IMR-90 (cell line): Measurements from ENCODE around the gene RABL2A. TPM values are rescaled to one million over a fixed set of nuclear protein-coding genes. Genes with fewer than 3 reads are reported as not detected.
"Not testable (repeated sequence)": the region's sequence is repeated elsewhere in the genome, so short reads cannot be mapped to it uniquely, and the experiment has no call there.

ENCODE experiments used
- ATAC-seq: fragments of 200-7000 bp; cut with Tn5 transposase; 2 replicates; pipeline ENCODE4 v1.9.1; 2020; ENCODE audit warnings: low read depth, mild to moderate bottlenecking, moderate library complexity
- BruUV-seq: library from RNA; stranded (reverse); fragments of 400-500 nt; replicated peaks from 2 replicates; lab custom pipeline; 2021; lab: Mats Ljungman, UMichigan
- CTCF ChIA-PET: fragments of 300-600 bp; formaldehyde crosslinking; extraction: SDS; loops from one replicate; lab custom pipeline; 2021; ENCODE audit warnings: antibody characterized with exemption; lab: Yijun Ruan, JAX
- POLR2A ChIA-PET: fragments of 300-600 bp; sonication (Branson Sonifier 250); formaldehyde crosslinking; loops from one replicate; lab custom pipeline; 2022; ENCODE audit warnings: antibody characterized with exemption; ENCODE audit not compliant: unreplicated experiment; lab: Charles Lee
- DNase-seq: peaks from one replicate; pipeline ENCODE4 v3.0.0; 2013
- H2AFZ ChIP-seq: replicated peaks from 2 replicates; pipeline ENCODE3; 2013; ENCODE audit warnings: low read length, mild to moderate bottlenecking; ENCODE audit not compliant: poor library complexity
- H2AK5ac ChIP-seq: 2 replicates; pipeline ENCODE4 v1.6.1; 2013; ENCODE audit warnings: low read depth, low read length, inconsistent platforms
- H2AK9ac ChIP-seq: replicated peaks from 2 replicates; pipeline ENCODE3; 2013; ENCODE audit warnings: mild to moderate bottlenecking, low read depth, low read length, moderate library complexity; ENCODE audit not compliant: poor library complexity
- H2BK120ac ChIP-seq: 2 replicates; pipeline ENCODE4 v1.6.1; 2013; ENCODE audit warnings: low read depth, low read length, inconsistent platforms
- H2BK15ac ChIP-seq: 3 replicates; pipeline ENCODE4 v1.6.1; 2013; ENCODE audit warnings: low read depth, low read length, inconsistent platforms
- H2BK20ac ChIP-seq: 2 replicates; pipeline ENCODE4 v1.6.1; 2013; ENCODE audit warnings: low read depth, mild to moderate bottlenecking, inconsistent platforms, low read length, moderate library complexity
- H2BK5ac ChIP-seq: 2 replicates; pipeline ENCODE4 v1.6.1; 2013; ENCODE audit warnings: mild to moderate bottlenecking, low read depth, low read length, inconsistent platforms; ENCODE audit not compliant: poor library complexity, severe bottlenecking
- H3K14ac ChIP-seq: replicated peaks from 2 replicates; pipeline ENCODE4 v1.6.1; 2013; ENCODE audit warnings: low read depth, low read length, inconsistent platforms
- H3K18ac ChIP-seq: 2 replicates; pipeline ENCODE4 v1.6.1; 2013; ENCODE audit warnings: low read depth, low read length, control low read depth
- H3K23ac ChIP-seq: 2 replicates; pipeline ENCODE4 v1.6.1; 2013; ENCODE audit warnings: low read depth, low read length, inconsistent platforms
- H3K27ac ChIP-seq: 2 replicates; pipeline ENCODE4 v1.5.1; 2013; ENCODE audit warnings: mild to moderate bottlenecking, control low read depth, low read length; ENCODE audit not compliant: insufficient read depth
- H3K27me3 ChIP-seq: 2 replicates; pipeline ENCODE4 v1.6.1; 2013; ENCODE audit warnings: low read length; ENCODE audit not compliant: control insufficient read depth, insufficient read depth
- H3K36me3 ChIP-seq: 2 replicates; pipeline ENCODE4 v1.6.1; 2013; ENCODE audit warnings: low read length, mixed read lengths; ENCODE audit not compliant: control insufficient read depth, insufficient read depth
- H3K4ac ChIP-seq: 2 replicates; pipeline ENCODE4 v1.6.1; 2013; ENCODE audit warnings: low read depth, low read length, inconsistent platforms
- H3K4me1 ChIP-seq: 2 replicates; pipeline ENCODE4 v1.6.1; 2013; ENCODE audit warnings: low read length, mixed read lengths; ENCODE audit not compliant: control insufficient read depth, insufficient read depth
- H3K4me2 ChIP-seq: 2 replicates; pipeline ENCODE4 v1.6.1; 2013; ENCODE audit warnings: low read depth, mild to moderate bottlenecking, control low read depth, low read length, moderate library complexity
- H3K4me3 ChIP-seq: 2 replicates; pipeline ENCODE4 v1.5.1; 2013; ENCODE audit warnings: low read depth, mild to moderate bottlenecking, control low read depth, low read length, moderate library complexity; ENCODE audit not compliant: insufficient read depth
- H3K56ac ChIP-seq: 2 replicates; pipeline ENCODE4 v1.6.1; 2013; ENCODE audit warnings: low read length, inconsistent platforms; ENCODE audit not compliant: insufficient read depth; ENCODE audit errors: extremely low read depth
- H3K79me1 ChIP-seq, 2 experiments: 2 replicates each; pipeline ENCODE4 v1.6.1; 2013; ENCODE audit warnings: low read length in 2 of 2, inconsistent platforms in 1 of 2, low read depth in 1 of 2
- H3K9ac ChIP-seq: 2 replicates; pipeline ENCODE4 v1.6.1; 2013; ENCODE audit warnings: low read depth, low read length, control low read depth
- H3K9me1 ChIP-seq: 2 replicates; pipeline ENCODE4 v1.6.1; 2013; ENCODE audit warnings: low read length, inconsistent platforms; ENCODE audit not compliant: insufficient read depth
- H3K9me3 ChIP-seq: 2 replicates; pipeline ENCODE4 v1.6.1; 2013; ENCODE audit warnings: low read length; ENCODE audit not compliant: control insufficient read depth, insufficient read depth
- H4K20me1 ChIP-seq: 2 replicates; pipeline ENCODE4 v1.6.1; 2013; ENCODE audit warnings: low read length, inconsistent platforms; ENCODE audit not compliant: insufficient read depth
- H4K5ac ChIP-seq: 2 replicates; pipeline ENCODE4 v1.6.1; 2013; ENCODE audit warnings: mild to moderate bottlenecking, low read depth, low read length, control low read depth
- H4K8ac ChIP-seq, 2 experiments: 2 replicates each; pipeline ENCODE4 v1.6.1; 2013; ENCODE audit warnings: low read depth in 2 of 2, low read length in 2 of 2, control low read depth in 1 of 2, inconsistent platforms in 1 of 2
- H4K91ac ChIP-seq: 2 replicates; pipeline ENCODE4 v1.6.1; 2013; ENCODE audit warnings: low read depth, low read length, inconsistent platforms; ENCODE audit not compliant: insufficient read depth
- WGBS, 2 experiments: methylation state at CpG; one replicate each; pipeline versions ENCODE4 v1.1.5 to v1.1.7; 2013; ENCODE audit warnings: missing lambda C conversion rate in 2 of 2; ENCODE audit not compliant: insufficient read length in 1 of 2; ENCODE audit errors: extremely low coverage in 2 of 2; 5-methylcytosine and 5-hydroxymethylcytosine counted together
- dilution Hi-C: fragments of 300-500 bp; cut with HindIII; formaldehyde crosslinking; loops from one replicate; pipeline ENCODE4 v1.14.3; 2018; ENCODE audit warnings: low sequenced_read_pairs; ENCODE audit not compliant: unreplicated experiment
- in situ Hi-C: fragments of 300-500 bp; cut with MboI; formaldehyde crosslinking; loops from 3 replicates; pipeline ENCODE4 v1.14.3; 2019; ENCODE audit warnings: low sequenced_read_pairs, inconsistent platforms, mixed read lengths
- intact Hi-C: fragments of 100-400 bp; cut with micrococcal nuclease; formaldehyde crosslinking; loops from 2 replicates; pipeline ENCODE4 v1.10.0; 2022
- polyA plus RNA-seq, 3 experiments: library from polyadenylated mRNA; depleted of rRNA; stranded (reverse); fragments of >200 nt; gene quantifications; 2 replicates each; pipeline ENCODE4 v1.2.3, GENCODE V29; 2012; ENCODE audit warnings: low replicate concordance in 1 of 3
- total RNA-seq: library from RNA; depleted of rRNA; stranded (reverse); fragments of >200 nt; gene quantifications from 2 replicates; pipeline ENCODE4 v1.2.3, GENCODE V29; 2012

RABL2A gene
- total and polyA plus RNA-seq, 2 of the 4 experiments (the other 2 are of a cell fraction) = 3.9 to 11.0 TPM

DNA sequence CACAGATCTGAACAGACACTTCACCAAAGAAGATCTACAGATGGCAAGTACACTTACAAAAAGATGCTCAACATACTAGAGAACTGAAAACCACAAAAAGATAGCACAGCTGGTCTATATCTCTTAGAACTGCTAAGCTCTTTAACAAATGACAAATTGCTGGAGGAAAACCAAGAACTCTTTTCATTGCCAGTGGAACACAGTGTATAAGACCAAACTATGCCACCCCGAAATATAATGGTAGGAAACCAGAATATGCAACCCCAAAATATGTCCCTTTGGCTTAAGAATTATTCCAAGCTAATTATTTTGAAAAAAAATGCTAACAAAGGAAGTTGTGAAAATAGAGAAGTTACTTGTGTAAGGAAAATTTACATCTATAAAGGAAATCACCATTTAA, 21.0 kb upstream of the RABL2A start:
- ATAC-seq, H3K79me1 ChIP-seq, in situ Hi-C loops, H4K20me1 ChIP-seq, H3K9me1 ChIP-seq, H3K4me3 ChIP-seq, H4K91ac ChIP-seq, H3K27me3 ChIP-seq, H4K5ac ChIP-seq, H3K14ac ChIP-seq, H3K9ac ChIP-seq, H3K36me3 ChIP-seq, DNase-seq, H2AFZ ChIP-seq, H2BK120ac ChIP-seq, H3K4ac ChIP-seq, intact Hi-C loops, H2AK9ac ChIP-seq, dilution Hi-C loops, H2BK15ac ChIP-seq, CTCF ChIA-PET, H3K4me1 ChIP-seq, H3K4me2 ChIP-seq, H2BK5ac ChIP-seq, H4K8ac ChIP-seq, H2BK20ac ChIP-seq, H2AK5ac ChIP-seq, H3K9me3 ChIP-seq, H3K18ac ChIP-seq, POLR2A ChIA-PET, BruUV-seq, H3K56ac ChIP-seq, H3K27ac ChIP-seq, H3K23ac ChIP-seq: not testable (repeated sequence)
- WGBS, 2 experiments = no CpG with 5 or more reads among the region's 1 CpG

DNA sequence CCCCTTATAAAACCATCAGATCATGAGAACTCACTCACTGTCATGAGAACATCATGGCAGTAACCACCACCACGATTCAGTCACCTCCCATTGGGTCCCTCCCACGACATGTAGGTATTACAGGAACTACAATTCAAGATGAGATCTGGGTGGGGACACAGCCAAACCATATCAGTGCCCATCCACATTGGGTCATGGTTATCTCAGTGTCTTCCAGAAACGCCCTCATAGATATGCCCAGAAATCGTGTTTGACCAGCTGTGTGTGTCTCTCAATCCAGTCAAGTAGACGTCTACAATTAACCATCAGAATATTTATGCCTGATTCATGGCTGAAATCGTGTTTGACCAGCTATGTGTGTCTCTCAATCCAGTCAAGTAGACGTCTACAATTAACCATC, 17.2 kb upstream of the RABL2A start:
- H3K79me1 ChIP-seq, H2AK9ac ChIP-seq, H3K4me2 ChIP-seq, H3K14ac ChIP-seq, H3K4me1 ChIP-seq, in situ Hi-C loops, H4K20me1 ChIP-seq, H3K9ac ChIP-seq, H3K4ac ChIP-seq, H4K8ac ChIP-seq, H2BK5ac ChIP-seq, POLR2A ChIA-PET, CTCF ChIA-PET, H2AFZ ChIP-seq, H3K36me3 ChIP-seq, H4K91ac ChIP-seq, H2BK120ac ChIP-seq, H3K23ac ChIP-seq, H3K9me3 ChIP-seq, H3K18ac ChIP-seq, ATAC-seq, H4K5ac ChIP-seq, H3K56ac ChIP-seq, H3K27me3 ChIP-seq, DNase-seq, dilution Hi-C loops, intact Hi-C loops, BruUV-seq, H3K27ac ChIP-seq, H2BK20ac ChIP-seq, H3K4me3 ChIP-seq, H2AK5ac ChIP-seq, H3K9me1 ChIP-seq, H2BK15ac ChIP-seq: not testable (repeated sequence)
- WGBS, 2 experiments = no CpG with 5 or more reads among the region's 7 CpGs
